ENCODE results near the gene PARD3B. TPM values are rescaled to one million over a fixed set of nuclear protein-coding genes. Genes with fewer than 3 reads are reported as not detected.

The PARD3B gene
- total RNA-seq, 1 experiment from 2014 or later, result 6.4 TPM

GRCh38 chr2:205041472-205042130 is 496.3 kb downstream of the PARD3B start:
- H4K8ac ChIP-seq (replicated peaks; ENCODE audit: insufficient read length, low read depth, low read length), result no peak overlapping the region
- no peaks in the 10 kb centered on the region for H3K23me2 ChIP-seq (ENCODE audit: insufficient read length, low read depth, low read length, poor library complexity, severe bottlenecking)
- H2BK5ac ChIP-seq (ENCODE audit: insufficient read length, low read length), result no peak overlapping the region
- H3K14ac ChIP-seq (ENCODE audit: insufficient read depth, low read length), result no peak overlapping the region
- Mint-ChIP-seq H3K4me3 (no peak overlapping the region), H3K9me3 (peaks cover 4% of the 10 kb centered on the region in 2 experiments; a peak in 2 of 5 replicates), H3K4me1 (peaks cover 6 to 14% of the 10 kb centered on the region in 2 experiments), H3K36me3 (ENCODE audit: insufficient read depth in 1 of 3, low read depth in 3 of 3) (peaks cover 0 to 5% (median 3%) of the 10 kb centered on the region in 3 experiments; a peak in 2 of 7 replicates), H3K27me3 (ENCODE audit: low read depth) (no peaks in the 10 kb centered on the region), H3K27ac (no peak overlapping the region; a peak in 1 of 7 replicates)
- H3K23ac ChIP-seq (ENCODE audit: insufficient read length, low read depth, low read length), result no peak overlapping the region
- no peaks in the 10 kb centered on the region for H3K4me1 ChIP-seq (ENCODE audit: insufficient read depth, low read length)
- TF ChIP-seq CTCF (conservative IDR thresholded peaks at IDR 0.05), result no peak
- H3K79me2 ChIP-seq (ENCODE audit: insufficient read depth, low read length), result no peaks in the 10 kb centered on the region
- H3K4me2 ChIP-seq (ENCODE audit: insufficient read depth, insufficient read length, low read length), result no peak overlapping the region
- WGBS (ENCODE audit: extremely low coverage, insufficient read length, low lambda C conversion rate), result no CpG with 5 or more reads among the region's 5 CpGs
- H2BK12ac ChIP-seq (ENCODE audit: insufficient read length, low read depth, low read length), result no peak overlapping the region
- no peak overlapping the region for H3K18ac ChIP-seq (ENCODE audit: insufficient read length, low read depth, low read length)
- no peak overlapping the region for H2BK20ac ChIP-seq (ENCODE audit: low read depth, low read length, poor library complexity, severe bottlenecking)
- H3K4ac ChIP-seq (ENCODE audit: low read depth, low read length), result no peak overlapping the region
- H2AK5ac ChIP-seq (ENCODE audit: insufficient read length, low read length), result no peak overlapping the region
- H3K9ac ChIP-seq (ENCODE audit: extremely low read depth, insufficient read length, low read length), result no peak overlapping the region
- no peak overlapping the region for H2BK120ac ChIP-seq (ENCODE audit: low read depth, low read length, poor library complexity, severe bottlenecking)
- DNase-seq, result no peak
- no peak overlapping the region for H2AFZ ChIP-seq (ENCODE audit: low read length)
- no peaks in the 10 kb centered on the region for H4K20me1 ChIP-seq (ENCODE audit: control insufficient read depth, insufficient read depth, insufficient read length)
- no peak overlapping the region for H3K56ac ChIP-seq (ENCODE audit: insufficient read length, low read depth, low read length)
- H2BK15ac ChIP-seq (ENCODE audit: low read depth, low read length), result no peak overlapping the region
- H4K5ac ChIP-seq (ENCODE audit: insufficient read length, low read depth, low read length), result no peak overlapping the region
- H3T11ph ChIP-seq (ENCODE audit: low read length), result no peak overlapping the region
- no peaks in the 10 kb centered on the region for H3K9me3 ChIP-seq (ENCODE audit: control insufficient read depth, low read depth, low read length)
- no peak overlapping the region for H3K27ac ChIP-seq (ENCODE audit: insufficient read length, low read depth, low read length)
- H3K79me1 ChIP-seq (ENCODE audit: insufficient read depth, low read depth, low read length, poor library complexity, severe bottlenecking), result no peaks in the 10 kb centered on the region
- no peak overlapping the region for H4K91ac ChIP-seq (ENCODE audit: insufficient read length, low read depth, low read length)
- no peaks in the 10 kb centered on the region for H3K27me3 ChIP-seq (ENCODE audit: insufficient read depth, low read length)

Measured in H9 (cell line).